ENCODE measurements around the gene NXPH4.

GRCh38 chr12:57219205-57219992 lies 2.8 kb downstream of the NXPH4 start:
- TF ChIP-seq POLR2A (IDR thresholded peaks at IDR 0.05) (no peak), CTCF (IDR thresholded peaks at IDR 0.05) (no peak)
